Type B pancreatic cell (in vitro differentiated cells): ENCODE measurements around the gene EPB41L5. TPM values are rescaled to one million over a fixed set of nuclear protein-coding genes. Genes with fewer than 3 reads are reported as not detected.
"Not testable (repeated sequence)": the region's sequence is repeated elsewhere in the genome, so short reads cannot be mapped to it uniquely, and the experiment has no call there.

Experiments
- DNase-seq: peaks from one replicate; pipeline ENCODE4 v3.0.0; 2021; ENCODE audit warnings: mixed read lengths; ENCODE audit not compliant: unreplicated experiment; ENCODE audit errors: extremely low spot score
- H3K27ac Mint-ChIP-seq: 2 replicates; pipeline ENCODE4 v1.8.0; 2021; ENCODE audit warnings: mild to moderate bottlenecking, mixed read lengths
- H3K27me3 Mint-ChIP-seq: 2 replicates; pipeline ENCODE4 v1.8.0; 2021; ENCODE audit warnings: mixed read lengths
- H3K36me3 Mint-ChIP-seq: 2 replicates; pipeline ENCODE4 v1.8.0; 2021; ENCODE audit warnings: mixed read lengths
- H3K4me1 Mint-ChIP-seq: one replicate; pipeline ENCODE4 v1.8.0; 2021; ENCODE audit warnings: mixed read lengths; ENCODE audit not compliant: unreplicated experiment
- H3K4me3 Mint-ChIP-seq: 2 replicates; pipeline ENCODE4 v1.8.0; 2021; ENCODE audit warnings: mild to moderate bottlenecking, mixed read lengths
- H3K9me3 Mint-ChIP-seq: 2 replicates; pipeline ENCODE4 v1.8.0; 2021; ENCODE audit warnings: mixed read lengths
- CTCF ChIP-seq: fragments of 200-600 bp; sonication (generic); conservative IDR thresholded peaks from 2 replicates; pipeline ENCODE4 v1.5.0; 2021; ENCODE audit warnings: antibody characterized with exemption, mild to moderate bottlenecking
- total RNA-seq: library from RNA; stranded (reverse); gene quantifications from 2 replicates; pipeline ENCODE4 v1.2.1, GENCODE V29; 2021; ENCODE audit warnings: low replicate concordance

The EPB41L5 gene
- total RNA-seq, 1 donor from 2014 or later, result 37.6 TPM

- Mint-ChIP-seq H3K36me3 (peaks cover 45% of the 10 kb centered on the region), H3K4me1 (peaks cover 11% of the 10 kb centered on the region), H3K9me3 (peaks cover 7% of the 10 kb centered on the region), H3K27me3 (no peaks in the 10 kb centered on the region), H3K4me3 (no peak overlapping the region), H3K27ac (no peak overlapping the region)
- no peak for TF ChIP-seq CTCF
- no peak for DNase-seq
Observed at GRCh38 chr2:120020554-120020953, 7.7 kb downstream of the EPB41L5 start.

GRCh38 chr2:120022505-120022904 is 9.6 kb downstream of the EPB41L5 start:
- not testable (repeated sequence) for H3K27me3 Mint-ChIP-seq, H3K4me1 Mint-ChIP-seq, H3K4me3 Mint-ChIP-seq, H3K27ac Mint-ChIP-seq, DNase-seq
- peaks cover 15% of the 10 kb centered on the region for H3K9me3 Mint-ChIP-seq
- peaks cover 51% of the 10 kb centered on the region for H3K36me3 Mint-ChIP-seq

GRCh38 chr2:120026890-120027289 is 14.0 kb downstream of the EPB41L5 start:
- H3K36me3 Mint-ChIP-seq, result peaks cover 57% of the 10 kb centered on the region
- peaks cover 16% of the 10 kb centered on the region for H3K4me1 Mint-ChIP-seq
- DNase-seq, result no peak
- TF ChIP-seq CTCF, result peak; percentile 64
- no peak overlapping the region for H3K4me3 Mint-ChIP-seq
- no peak overlapping the region for H3K27ac Mint-ChIP-seq
- peaks cover 15% of the 10 kb centered on the region for H3K9me3 Mint-ChIP-seq
- H3K27me3 Mint-ChIP-seq, result no peaks in the 10 kb centered on the region

GRCh38 chr2:120028795-120029194 is 15.9 kb downstream of the EPB41L5 start:
- H3K36me3 Mint-ChIP-seq, result peaks cover 41% of the 10 kb centered on the region
- no peak for TF ChIP-seq CTCF
- H3K4me1 Mint-ChIP-seq, result peaks cover 16% of the 10 kb centered on the region
- H3K27me3 Mint-ChIP-seq, result no peaks in the 10 kb centered on the region
- no peak overlapping the region for H3K4me3 Mint-ChIP-seq
- no peak for DNase-seq
- peaks cover 15% of the 10 kb centered on the region for H3K9me3 Mint-ChIP-seq
- H3K27ac Mint-ChIP-seq, result peak overlapping the region; percentile 32

GRCh38 chr2:120029672-120030640 is 17.1 kb downstream of the EPB41L5 start:
- Mint-ChIP-seq H3K9me3 (peaks cover 13% of the 10 kb centered on the region), H3K27me3 (no peaks in the 10 kb centered on the region), H3K36me3 (peaks cover 33% of the 10 kb centered on the region), H3K27ac (peak overlapping the region; percentile 85), H3K4me3 (peak overlapping the region; percentile 41), H3K4me1 (peaks cover 20% of the 10 kb centered on the region)
- DNase-seq, result no peak
- TF ChIP-seq CTCF, result no peak

GRCh38 chr2:120032297-120032696 is 19.4 kb downstream of the EPB41L5 start:
- Mint-ChIP-seq H3K27me3 (no peaks in the 10 kb centered on the region), H3K9me3 (no peaks in the 10 kb centered on the region), H3K27ac (no peak overlapping the region), H3K4me3 (no peak overlapping the region), H3K36me3 (peaks cover 21% of the 10 kb centered on the region), H3K4me1 (peaks cover 32% of the 10 kb centered on the region)
- TF ChIP-seq CTCF, result no peak
- no peak for DNase-seq
